Activated naive CD4-positive, alpha-beta T cell treated with anti-CD3 and anti-CD28 coated beads, Interleukin-2, amount 50 U/mL, for 72 hours (primary cell): Measurements from ENCODE around the gene SHQ1. TPM values are rescaled to one million over a fixed set of nuclear protein-coding genes. Genes with fewer than 3 reads are reported as not detected.
A peak's percentile ranks its signal among the peaks of the same experiment; 100 is the strongest.

ENCODE experiments used
- ATAC-seq, 2 donors: fragments of 150-1000 bp; cut with Tn5 transposase; 2 replicates each; pipeline ENCODE4 v1.10.0; 2021; ENCODE audit warnings: mild to moderate bottlenecking in 2 of 2, moderate library complexity in 2 of 2
- DNase-seq, 2 donors: peaks; one replicate each; pipeline ENCODE4 v3.0.0; 2021 to 2022; ENCODE audit warnings: low spot score in 2 of 2
- H3K27ac Mint-ChIP-seq, 2 donors: one replicate each; pipeline ENCODE4 v1.8.0; 2022; ENCODE audit warnings: mild to moderate bottlenecking in 2 of 2, mixed read lengths in 2 of 2
- H3K36me3 Mint-ChIP-seq, 2 donors: one replicate each; pipeline ENCODE4 v1.8.0; 2022; ENCODE audit warnings: mixed read lengths in 2 of 2
- H3K9me3 Mint-ChIP-seq, 2 donors: one replicate each; pipeline ENCODE4 v1.8.0; 2022; ENCODE audit warnings: mixed read lengths in 2 of 2
- total RNA-seq, 2 donors: library from RNA; stranded (reverse); gene quantifications; one replicate each; pipeline ENCODE4 v1.2.3, GENCODE V29; 2022

SHQ1 gene
- total RNA-seq, 2 donors from 2014 or later, result 25.7 to 34.3 TPM

GRCh38 chr3:72862314-72863090 is 14.3 kb upstream of the SHQ1 start:
- no peaks in the 10 kb centered on the region for H3K9me3 Mint-ChIP-seq
- no peak for ATAC-seq
- H3K27ac Mint-ChIP-seq, result no peak overlapping the region
- no peaks in the 10 kb centered on the region for H3K36me3 Mint-ChIP-seq
- no peak for DNase-seq

- DNase-seq (no peak), ATAC-seq (no peak)
- Mint-ChIP-seq H3K27ac (no peak overlapping the region), H3K36me3 (no peaks in the 10 kb centered on the region), H3K9me3 (no peaks in the 10 kb centered on the region)
Measured at GRCh38 chr3:72860846-72861245, 12.6 kb upstream of the SHQ1 start.

GRCh38 chr3:72860053-72860452 is 11.8 kb upstream of the SHQ1 start:
- no peaks in the 10 kb centered on the region for H3K36me3 Mint-ChIP-seq
- no peak for ATAC-seq
- H3K9me3 Mint-ChIP-seq, result no peaks in the 10 kb centered on the region
- DNase-seq, result no peak
- H3K27ac Mint-ChIP-seq, result no peak overlapping the region

GRCh38 chr3:72855001-72855400 is 6.8 kb upstream of the SHQ1 start:
- Mint-ChIP-seq H3K9me3 (no peaks in the 10 kb centered on the region), H3K36me3 (no peaks in the 10 kb centered on the region), H3K27ac (no peak overlapping the region)
- DNase-seq, result no peak
- no peak for ATAC-seq

GRCh38 chr3:72848703-72849081 is 447 bp upstream of the SHQ1 start:
- ATAC-seq (peak; percentile 63 to 67), DNase-seq (no peak)
- peak overlapping the region; percentile 89 to 96 for H3K27ac Mint-ChIP-seq
- no peaks in the 10 kb centered on the region for H3K9me3 Mint-ChIP-seq
- H3K36me3 Mint-ChIP-seq, result peaks cover 15 to 19% of the 10 kb centered on the region in 2 donors

GRCh38 chr3:72847282-72847681 is 963 bp downstream of the SHQ1 start:
- no peak for ATAC-seq
- no peak for DNase-seq
- Mint-ChIP-seq H3K36me3 (peaks cover 19 to 22% of the 10 kb centered on the region in 2 donors), H3K27ac (peak overlapping the region; percentile 89 to 96), H3K9me3 (no peaks in the 10 kb centered on the region)

- DNase-seq (no peak), ATAC-seq (no peak)
- Mint-ChIP-seq H3K27ac (no peak overlapping the region), H3K36me3 (peaks cover 23 to 33% of the 10 kb centered on the region in 2 donors), H3K9me3 (no peaks in the 10 kb centered on the region)
Measured at GRCh38 chr3:72846166-72846565, 2.1 kb downstream of the SHQ1 start.

- DNase-seq, result no peak
- no peaks in the 10 kb centered on the region for H3K9me3 Mint-ChIP-seq
- H3K36me3 Mint-ChIP-seq, result peaks cover 25 to 41% of the 10 kb centered on the region in 2 donors
- peak overlapping the region in 1 of 2 donors; percentile 61 for H3K27ac Mint-ChIP-seq
- ATAC-seq, result peak in 1 of 2 donors; percentile 39
Measured at GRCh38 chr3:72844436-72844993, 3.7 kb downstream of the SHQ1 start.

GRCh38 chr3:72839057-72839456 is 9.2 kb downstream of the SHQ1 start:
- DNase-seq (no peak), ATAC-seq (no peak)
- no peak overlapping the region for H3K27ac Mint-ChIP-seq
- peaks cover 20 to 44% of the 10 kb centered on the region in 2 donors for H3K36me3 Mint-ChIP-seq
- no peaks in the 10 kb centered on the region for H3K9me3 Mint-ChIP-seq

- Mint-ChIP-seq H3K27ac (peak overlapping the region in 1 of 2 donors; percentile 65), H3K9me3 (no peaks in the 10 kb centered on the region), H3K36me3 (peaks cover 19 to 29% of the 10 kb centered on the region in 2 donors)
- DNase-seq (no peak), ATAC-seq (no peak)
Measured at GRCh38 chr3:72836923-72837322, 11.3 kb downstream of the SHQ1 start.

GRCh38 chr3:72836416-72836815 is 11.8 kb downstream of the SHQ1 start:
- Mint-ChIP-seq H3K27ac (no peak overlapping the region), H3K9me3 (no peaks in the 10 kb centered on the region), H3K36me3 (peaks cover 18 to 24% of the 10 kb centered on the region in 2 donors)
- DNase-seq, result no peak
- no peak for ATAC-seq

GRCh38 chr3:72830452-72831223 is 17.6 kb downstream of the SHQ1 start:
- no peak overlapping the region for H3K27ac Mint-ChIP-seq
- DNase-seq (no peak), ATAC-seq (no peak)
- peaks cover 16 to 18% of the 10 kb centered on the region in 2 donors for H3K36me3 Mint-ChIP-seq
- no peaks in the 10 kb centered on the region for H3K9me3 Mint-ChIP-seq

GRCh38 chr3:72829701-72830100 is 18.5 kb downstream of the SHQ1 start:
- DNase-seq (no peak), ATAC-seq (no peak)
- H3K27ac Mint-ChIP-seq, result no peak overlapping the region
- peaks cover 12 to 18% of the 10 kb centered on the region in 2 donors for H3K36me3 Mint-ChIP-seq
- H3K9me3 Mint-ChIP-seq, result no peaks in the 10 kb centered on the region

GRCh38 chr3:72821161-72821781 is 27.0 kb downstream of the SHQ1 start:
- H3K36me3 Mint-ChIP-seq, result no peaks in the 10 kb centered on the region
- no peaks in the 10 kb centered on the region for H3K9me3 Mint-ChIP-seq
- DNase-seq (peak in 1 of 2 donors; percentile 20), ATAC-seq (peak; percentile 60 to 67)
- H3K27ac Mint-ChIP-seq, result no peak overlapping the region

GRCh38 chr3:72820415-72820814 is 27.8 kb downstream of the SHQ1 start:
- Mint-ChIP-seq H3K36me3 (peaks cover under 1 to 2% of the 10 kb centered on the region in 2 donors), H3K9me3 (no peaks in the 10 kb centered on the region), H3K27ac (no peak overlapping the region)
- no peak for DNase-seq
- no peak for ATAC-seq

GRCh38 chr3:72818905-72819304 is 29.3 kb downstream of the SHQ1 start:
- peak; percentile 55 to 60 for ATAC-seq
- Mint-ChIP-seq H3K36me3 (peaks cover 6 to 8% of the 10 kb centered on the region in 2 donors), H3K9me3 (no peaks in the 10 kb centered on the region), H3K27ac (peak overlapping the region in 1 of 2 donors; percentile 3)
- DNase-seq, result no peak
